Activated CD8-positive, alpha-beta memory T cell treated with anti-CD3 and anti-CD28 coated beads for 4 hours (primary cell): ENCODE data around the gene NPLOC4.
A peak's percentile ranks its signal among the peaks of the same experiment; 100 is the strongest.
"Not testable (repeated sequence)": the region's sequence is repeated elsewhere in the genome, so short reads cannot be mapped to it uniquely, and the experiment has no call there.

Source experiments
- DNase-seq, 2 donors: peaks; one replicate each; pipeline ENCODE4 v3.0.0-alpha.2; 2020; ENCODE audit warnings: low read depth in 2 of 2

NPLOC4 gene

DNA sequence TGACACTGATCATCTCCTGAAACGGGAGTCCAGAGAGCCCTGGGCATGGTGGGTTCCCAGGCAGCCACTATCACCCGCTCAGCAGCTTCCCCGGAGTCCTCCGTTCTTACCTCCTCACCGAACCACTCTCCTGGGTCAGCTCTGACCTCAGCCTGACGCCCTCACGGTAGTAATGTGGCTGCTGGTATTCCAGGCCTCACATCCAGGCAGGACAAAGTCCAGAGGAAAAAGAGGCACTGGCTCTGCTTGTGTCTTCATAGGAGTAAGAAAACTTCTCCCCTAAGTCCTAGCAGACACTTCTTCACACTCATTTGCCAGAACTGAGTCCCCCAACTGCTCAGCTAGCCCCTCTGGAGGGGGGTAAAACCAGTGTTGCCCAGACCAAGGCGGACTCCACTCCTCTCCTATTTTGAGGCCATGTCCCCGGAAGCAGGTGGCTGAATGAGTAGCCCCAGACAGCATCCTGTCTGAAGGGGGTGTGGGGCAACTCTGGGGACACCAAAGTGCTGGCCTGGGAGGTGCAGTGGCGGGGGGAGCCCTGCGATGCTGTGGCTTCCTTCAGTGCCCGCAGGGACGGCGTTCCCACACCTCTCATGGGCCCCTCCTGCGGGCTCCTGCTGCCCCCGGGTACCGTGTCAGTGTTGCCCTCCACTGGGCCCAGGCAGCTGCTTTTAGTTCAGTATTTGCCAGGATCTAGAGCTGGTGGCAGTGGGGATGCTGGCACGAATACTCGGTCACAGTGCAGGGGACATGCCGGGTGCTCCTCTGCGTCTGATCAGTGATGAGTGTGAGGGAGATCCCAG lies 103.4 kb downstream of the NPLOC4 start:
- no peak for DNase-seq

DNA sequence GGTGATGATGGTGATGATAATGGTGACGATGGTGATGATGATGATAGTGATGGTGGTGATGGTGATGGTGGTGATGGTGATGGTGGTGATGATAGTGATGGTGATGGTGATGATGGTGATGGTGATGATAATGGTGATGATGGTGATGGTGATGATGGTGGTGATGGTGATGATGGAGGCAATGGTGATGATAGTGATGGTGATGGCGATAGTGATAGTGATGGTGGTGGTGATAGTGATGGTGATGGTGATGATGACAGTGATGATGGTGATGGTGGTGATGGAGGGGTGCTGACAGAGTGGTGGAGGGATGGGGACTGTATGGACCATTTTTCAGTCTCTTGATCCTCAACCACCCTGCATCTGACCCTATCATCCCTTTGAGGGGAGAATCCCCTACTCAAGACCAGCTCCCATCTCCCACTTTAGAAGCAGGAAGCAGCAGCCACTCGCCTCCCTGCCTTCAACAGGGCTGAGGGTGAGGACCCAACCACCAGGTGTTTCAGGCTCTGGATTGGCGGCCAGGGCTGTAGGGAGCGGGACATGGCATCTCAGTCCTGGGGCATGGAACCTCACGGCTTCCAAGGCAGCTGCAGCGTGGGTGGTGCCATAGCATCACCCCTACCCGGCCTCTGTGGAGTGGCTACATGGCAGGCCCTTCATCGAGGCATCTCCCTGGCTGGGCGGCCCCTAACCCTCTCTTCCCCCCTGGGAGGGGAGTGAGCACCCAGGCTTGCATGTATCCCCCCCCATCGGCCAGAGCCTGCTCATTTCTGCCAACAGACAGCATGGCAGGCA lies 104.2 kb downstream of the NPLOC4 start:
- DNase-seq = no peak

DNA sequence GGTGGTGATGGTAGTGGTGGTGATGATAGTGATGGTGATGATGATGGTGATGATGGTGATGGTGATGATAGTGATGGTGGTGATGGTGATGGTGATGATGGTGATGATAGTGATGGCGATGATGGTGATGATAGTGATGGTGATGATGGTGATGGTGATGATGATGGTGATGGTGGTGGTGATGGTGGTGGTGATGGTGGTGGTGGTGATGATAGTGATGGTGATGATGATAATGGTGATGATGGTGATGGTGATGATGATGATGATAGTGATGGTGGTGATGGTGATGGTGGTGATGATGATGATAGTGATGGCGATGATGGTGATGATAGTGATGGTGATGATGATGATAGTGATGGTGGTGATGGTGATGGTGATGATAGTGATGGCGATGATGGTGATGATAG lies 104.9 kb downstream of the NPLOC4 start:
- not testable (repeated sequence) for DNase-seq

DNA sequence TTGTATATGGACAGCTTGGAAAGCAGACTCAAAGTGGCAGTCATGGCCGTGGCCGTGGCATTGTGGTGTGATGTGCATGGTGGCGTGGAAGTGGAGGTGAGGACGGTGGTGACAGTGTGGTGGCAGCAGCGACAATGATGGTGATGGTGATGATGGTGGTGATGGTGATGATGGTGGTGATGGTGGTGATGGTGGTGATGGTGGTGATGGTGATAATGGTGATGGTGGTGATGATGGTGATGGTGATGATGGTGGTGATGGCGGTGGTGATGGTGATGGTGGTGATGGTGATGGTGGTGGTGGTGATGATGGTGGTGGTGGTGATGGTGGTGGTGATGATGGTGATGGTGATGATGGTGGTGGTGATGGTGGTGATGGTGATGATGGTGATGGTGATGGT lies 105.9 kb downstream of the NPLOC4 start:
- not testable (repeated sequence) for DNase-seq

DNA sequence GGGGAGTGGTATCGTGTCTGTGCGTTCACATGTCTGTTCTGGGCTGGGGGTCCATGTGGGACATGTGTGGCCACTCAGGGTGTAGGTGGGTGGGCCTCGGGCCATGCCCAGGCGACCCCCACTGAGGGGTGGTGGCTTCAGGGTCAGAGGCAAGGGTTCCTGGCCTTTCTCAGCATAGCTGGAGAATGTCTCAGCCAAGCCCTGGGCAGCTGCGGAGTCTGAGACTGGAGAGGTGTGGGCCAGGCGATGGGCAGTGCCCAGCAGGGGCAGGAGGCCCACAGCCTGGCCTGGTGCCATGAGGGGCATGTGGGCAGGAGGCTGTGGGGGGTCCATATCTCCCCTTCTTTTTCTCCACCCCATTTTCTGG lies 107.5 kb downstream of the NPLOC4 start:
- DNase-seq = no peak

DNA sequence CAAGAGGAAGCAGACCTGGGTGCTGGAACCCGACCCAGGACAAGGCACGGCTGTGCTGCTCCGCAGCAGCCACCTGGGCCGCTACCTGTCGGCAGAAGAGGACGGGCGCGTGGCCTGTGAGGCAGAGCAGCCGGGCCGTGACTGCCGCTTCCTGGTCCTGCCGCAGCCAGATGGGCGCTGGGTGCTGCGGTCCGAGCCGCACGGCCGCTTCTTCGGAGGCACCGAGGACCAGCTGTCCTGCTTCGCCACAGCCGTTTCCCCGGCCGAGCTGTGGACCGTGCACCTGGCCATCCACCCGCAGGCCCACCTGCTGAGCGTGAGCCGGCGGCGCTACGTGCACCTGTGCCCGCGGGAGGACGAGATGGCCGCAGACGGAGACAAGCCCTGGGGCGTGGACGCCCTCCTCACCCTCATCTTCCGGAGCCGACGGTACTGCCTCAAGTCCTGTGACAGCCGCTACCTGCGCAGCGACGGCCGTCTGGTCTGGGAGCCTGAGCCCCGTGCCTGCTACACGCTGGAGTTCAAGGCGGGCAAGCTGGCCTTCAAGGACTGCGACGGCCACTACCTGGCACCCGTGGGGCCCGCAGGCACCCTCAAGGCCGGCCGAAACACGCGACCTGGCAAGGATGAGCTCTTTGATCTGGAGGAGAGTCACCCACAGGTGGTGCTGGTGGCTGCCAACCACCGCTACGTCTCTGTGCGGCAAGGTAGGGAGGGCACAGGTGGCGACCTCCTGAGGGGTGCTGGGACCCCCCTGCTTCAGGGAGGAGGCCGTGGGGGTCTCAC lies 108.1 kb downstream of the NPLOC4 start:
- no peak for DNase-seq

DNA sequence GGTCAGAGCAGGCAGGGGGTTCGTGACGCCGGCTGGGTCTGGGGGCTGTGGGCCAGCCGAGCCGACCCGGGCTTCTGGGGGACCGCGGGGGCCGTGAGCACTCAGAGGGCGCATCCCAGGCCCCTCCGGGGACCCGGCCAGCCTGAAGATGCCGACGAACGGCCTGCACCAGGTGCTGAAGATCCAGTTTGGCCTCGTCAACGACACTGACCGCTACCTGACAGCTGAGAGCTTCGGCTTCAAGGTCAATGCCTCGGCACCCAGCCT lies 108.6 kb downstream of the NPLOC4 start:
- no peak for DNase-seq

DNA sequence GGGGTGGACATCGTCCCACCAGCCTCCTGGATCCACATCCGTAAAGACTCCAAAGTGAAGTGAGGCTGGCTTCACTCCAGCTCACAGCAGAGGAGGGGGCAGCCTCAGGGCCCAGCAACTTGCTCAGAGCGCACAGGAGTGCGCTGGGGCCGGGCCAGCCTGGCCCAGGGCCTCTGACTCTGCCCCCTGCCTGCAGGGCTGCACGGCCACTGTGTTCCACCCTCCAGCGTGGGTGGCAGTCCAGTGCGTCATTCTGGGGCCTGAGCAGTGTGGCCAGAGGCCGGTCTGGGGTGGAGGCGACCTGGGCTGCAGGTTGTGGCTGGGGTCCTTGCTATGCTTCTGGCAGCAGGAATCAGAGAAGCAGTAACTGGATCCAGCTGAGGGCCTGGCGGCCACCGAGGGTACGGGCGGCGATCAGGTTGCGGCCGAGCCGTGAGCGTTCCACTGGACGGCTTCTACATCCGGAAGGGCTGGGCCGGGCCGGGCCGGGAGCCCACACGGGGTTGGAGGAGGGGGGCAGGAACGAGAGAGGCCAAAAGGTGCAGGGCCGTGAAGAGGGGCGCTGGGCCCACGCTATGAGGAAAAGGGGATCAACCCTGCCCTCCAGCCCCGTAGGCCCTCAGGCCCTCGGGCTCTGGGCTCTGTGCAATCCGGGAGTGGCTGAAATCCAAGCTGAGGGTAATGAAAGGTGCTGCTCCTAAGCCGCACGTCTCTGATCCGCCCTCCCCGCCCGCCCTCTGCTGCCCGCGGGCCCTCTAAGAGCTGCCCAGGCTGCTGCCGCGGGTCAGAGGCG lies 109.1 kb downstream of the NPLOC4 start, which contains the start of gene FSCN2:
TSS of gene FSCN2 (plus strand) at position 787 of the 793 bp plus-strand sequence. CDS start 155 bp downstream, outside the sequence.
- DNase-seq = no peak

DNA sequence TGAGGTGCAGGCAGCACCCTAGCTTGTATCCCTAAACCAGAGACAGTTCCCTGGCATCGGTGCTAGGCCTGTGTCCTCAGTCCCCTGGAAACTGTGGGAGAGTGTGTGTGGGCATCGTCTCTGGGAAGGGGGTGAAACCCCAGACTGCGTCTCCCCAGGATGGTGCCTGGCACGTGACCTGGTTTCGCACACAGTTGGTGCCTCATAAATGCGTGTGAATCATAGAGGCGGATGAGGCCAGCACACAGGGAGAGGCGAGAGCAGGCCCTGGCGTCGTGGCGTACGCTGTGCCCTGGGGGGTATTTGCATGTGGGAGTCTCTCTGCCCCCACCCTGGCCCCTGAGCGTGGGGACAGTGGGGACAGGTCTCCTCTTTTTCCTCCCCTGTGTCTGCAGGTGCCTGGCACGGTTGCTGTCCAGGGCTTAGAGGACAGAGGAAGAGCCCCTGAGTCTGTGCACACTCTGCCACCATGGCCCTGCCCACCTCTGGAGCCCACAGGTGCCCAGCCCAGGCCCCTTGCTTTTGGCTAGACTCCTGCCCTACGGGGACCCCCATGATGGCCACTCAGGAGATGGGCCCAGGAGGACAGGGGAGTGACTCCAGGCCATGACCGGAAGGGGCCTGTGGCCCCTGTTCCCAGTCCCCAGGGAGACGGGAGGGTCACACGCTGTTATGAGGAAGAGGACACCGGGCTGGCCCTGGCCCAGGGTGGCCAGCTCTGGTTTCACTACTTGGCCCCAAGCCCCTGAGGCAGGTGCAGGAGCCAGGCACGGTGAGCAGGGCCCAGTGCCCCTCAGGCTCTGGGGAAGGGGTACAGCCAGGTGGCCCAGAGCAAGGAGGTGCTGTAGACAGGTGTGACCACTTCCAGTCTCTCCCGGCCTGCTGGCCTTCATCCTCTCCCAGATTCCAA lies 110.0 kb downstream of the NPLOC4 start:
- DNase-seq = no peak

DNA sequence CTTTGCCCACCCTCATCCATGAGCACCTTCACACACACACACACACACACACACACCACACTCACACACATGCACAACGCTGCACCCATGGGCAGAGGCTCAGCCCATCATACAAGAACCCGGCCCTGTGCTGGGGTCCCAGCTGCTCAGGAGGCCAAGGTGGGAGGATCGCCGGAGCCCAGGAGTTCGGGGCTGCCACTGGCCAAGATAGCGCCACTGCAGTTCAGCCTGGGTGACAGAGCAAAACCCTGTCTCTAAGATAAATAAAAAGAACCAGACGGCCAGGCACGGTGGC lies 112.1 kb downstream of the NPLOC4 start:
- no peak for DNase-seq

DNA sequence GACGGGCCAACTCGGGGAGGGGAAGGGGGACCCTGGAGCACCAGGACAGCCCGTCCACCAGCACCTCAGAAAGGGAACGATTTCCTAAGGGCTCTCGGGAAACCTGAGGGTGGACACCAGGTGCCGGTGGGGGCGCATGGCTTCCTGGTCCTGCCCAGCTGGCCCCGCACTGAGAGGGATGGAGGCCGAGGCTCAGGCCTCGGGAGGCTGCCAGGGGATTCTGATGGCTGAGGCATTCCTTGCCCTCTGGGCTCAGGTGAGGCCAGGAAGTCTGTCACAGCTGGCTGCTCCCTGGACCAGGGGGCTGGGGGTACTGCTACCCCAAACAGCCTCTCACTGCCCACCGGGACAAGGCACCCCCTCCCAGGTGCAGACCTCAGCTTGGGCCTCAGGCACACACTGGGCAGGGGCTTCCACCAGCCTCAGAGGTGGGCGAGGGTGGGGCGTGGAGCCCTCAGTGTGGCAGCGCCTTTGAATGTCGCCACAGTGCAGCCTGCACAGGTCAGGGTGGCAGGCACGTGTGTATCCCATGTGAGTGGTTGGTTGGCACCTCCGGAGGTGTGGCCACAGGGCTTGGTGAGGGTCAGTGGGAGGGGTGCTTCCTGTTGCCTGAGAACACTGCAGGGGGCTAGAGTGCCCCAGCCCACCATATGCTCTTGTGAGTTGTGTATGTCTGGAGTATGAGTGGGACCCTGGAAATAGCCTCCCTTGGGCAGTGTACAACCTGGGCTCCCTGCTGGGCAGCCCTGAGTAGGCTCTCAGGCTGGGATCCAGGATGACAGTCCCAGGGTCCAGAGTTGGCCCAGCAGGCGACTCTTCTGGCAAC lies 112.7 kb downstream of the NPLOC4 start:
- DNase-seq = no peak

DNA sequence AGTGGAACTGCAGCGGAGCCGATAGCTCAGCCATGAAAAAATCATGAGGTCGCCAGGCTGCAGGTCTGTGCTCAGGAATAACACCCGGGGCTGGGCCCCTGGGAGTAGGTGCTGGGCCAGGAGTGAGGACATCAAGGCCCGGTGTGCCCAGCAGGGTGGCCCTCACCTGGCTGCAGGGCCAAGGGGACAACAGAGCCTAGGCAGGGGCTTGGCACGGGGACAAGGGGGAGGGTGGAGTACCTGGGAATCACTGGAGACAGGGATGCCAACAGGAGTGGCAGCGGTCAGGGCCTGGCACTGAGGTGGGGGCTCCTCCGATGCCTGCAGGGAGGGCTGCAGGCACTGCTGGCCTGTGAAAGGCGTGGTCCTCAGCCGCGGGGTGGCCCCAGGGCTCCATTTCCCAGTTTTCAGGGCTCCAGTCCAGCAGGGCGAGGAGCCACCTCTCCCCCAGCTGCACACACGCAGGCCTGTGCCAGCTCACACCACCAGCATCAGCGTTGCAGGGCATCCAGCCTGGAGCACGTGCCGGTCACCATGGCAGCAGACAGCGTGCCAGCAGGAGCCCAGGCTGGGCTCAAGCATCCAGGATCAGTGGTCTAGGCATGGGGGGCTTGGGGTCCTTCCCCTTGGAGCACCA lies 113.4 kb downstream of the NPLOC4 start:
- DNase-seq = no peak

DNA sequence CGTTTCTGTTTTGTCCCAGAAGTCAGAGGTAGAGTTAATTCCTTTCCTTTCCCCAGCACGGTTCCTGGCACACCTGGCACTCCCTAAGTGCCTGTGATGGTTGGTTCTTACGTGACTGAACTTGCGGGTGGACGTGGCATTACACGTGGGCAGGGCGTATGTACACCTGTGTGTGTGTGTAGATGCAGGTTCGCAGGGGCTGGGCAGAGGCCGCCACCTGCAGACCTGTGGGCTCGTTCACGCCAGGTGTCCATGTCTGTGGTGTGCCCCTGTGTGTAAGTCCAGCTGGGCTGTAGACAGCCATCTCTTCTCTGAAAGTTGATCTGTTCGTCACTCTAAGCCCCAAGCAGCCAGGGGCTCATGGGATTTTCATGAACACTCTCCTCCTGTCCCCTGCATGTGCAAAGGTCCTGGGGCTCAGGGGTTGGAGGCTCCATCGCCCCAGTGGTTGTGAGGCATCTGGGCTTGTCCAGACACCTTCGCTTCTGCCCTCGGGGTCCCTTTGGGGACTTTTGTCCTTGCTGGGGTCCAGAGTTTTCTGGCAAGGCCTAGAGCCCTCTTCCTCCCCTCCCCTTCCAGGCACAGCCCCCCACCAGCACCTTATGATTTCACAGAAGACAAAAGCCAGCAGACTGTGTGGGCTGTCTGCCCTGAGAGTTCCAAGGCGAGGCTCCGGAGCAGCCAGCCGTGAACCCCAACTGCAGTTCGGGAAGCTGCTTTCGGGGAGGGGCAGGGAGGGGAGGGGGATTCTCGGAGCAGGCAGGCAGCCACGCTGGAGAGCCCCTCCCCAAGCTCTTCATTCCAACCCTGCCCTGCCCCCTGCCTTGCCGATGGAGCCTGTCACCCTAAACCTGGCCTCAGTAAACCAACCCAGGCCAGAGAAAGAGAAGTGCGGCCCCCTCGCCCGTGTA lies 114.2 kb downstream of the NPLOC4 start:
- DNase-seq = no peak

DNA sequence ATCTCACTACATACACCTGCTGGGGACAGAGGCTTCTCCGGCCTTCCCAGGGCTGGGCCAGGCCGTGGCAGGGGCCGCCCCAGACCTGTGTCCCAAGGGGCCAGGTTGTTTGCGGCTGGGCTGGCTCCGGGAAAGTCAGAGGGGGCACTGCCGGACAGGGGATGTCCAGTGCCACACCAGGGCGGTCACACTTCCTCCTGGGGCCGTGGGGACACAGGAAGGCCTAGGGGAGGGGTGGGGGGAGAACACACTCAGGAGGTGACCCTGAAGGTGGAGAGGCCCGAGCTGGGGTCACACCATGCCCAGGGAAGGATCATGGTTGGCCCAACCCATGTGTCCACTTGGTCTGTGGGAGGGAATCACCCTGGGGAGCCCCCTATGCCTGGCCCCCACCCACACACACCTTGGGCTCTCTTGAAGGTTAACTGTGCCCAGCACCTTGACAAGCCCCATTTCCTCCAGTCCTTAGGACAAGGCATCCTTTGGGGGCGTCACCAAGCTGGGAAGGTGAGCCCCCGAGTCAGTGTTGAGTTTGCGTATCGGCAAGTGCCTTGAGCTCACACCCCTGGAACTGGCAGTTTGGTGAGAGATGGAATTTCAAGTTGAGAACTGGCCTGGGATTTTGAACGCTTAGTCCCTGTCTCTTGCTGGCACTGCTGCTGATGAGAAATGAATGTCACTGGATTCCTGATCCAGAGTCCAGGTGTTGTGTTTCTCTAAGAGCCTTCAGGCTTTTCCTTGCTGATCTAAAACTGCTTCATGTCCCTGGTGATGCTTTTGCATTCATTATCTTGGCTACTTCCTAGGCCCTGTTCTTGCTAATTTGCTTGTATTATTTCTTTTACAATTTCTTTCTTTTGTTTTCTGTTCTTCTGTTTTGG lies 116.7 kb downstream of the NPLOC4 start:
- DNase-seq = no peak

DNA sequence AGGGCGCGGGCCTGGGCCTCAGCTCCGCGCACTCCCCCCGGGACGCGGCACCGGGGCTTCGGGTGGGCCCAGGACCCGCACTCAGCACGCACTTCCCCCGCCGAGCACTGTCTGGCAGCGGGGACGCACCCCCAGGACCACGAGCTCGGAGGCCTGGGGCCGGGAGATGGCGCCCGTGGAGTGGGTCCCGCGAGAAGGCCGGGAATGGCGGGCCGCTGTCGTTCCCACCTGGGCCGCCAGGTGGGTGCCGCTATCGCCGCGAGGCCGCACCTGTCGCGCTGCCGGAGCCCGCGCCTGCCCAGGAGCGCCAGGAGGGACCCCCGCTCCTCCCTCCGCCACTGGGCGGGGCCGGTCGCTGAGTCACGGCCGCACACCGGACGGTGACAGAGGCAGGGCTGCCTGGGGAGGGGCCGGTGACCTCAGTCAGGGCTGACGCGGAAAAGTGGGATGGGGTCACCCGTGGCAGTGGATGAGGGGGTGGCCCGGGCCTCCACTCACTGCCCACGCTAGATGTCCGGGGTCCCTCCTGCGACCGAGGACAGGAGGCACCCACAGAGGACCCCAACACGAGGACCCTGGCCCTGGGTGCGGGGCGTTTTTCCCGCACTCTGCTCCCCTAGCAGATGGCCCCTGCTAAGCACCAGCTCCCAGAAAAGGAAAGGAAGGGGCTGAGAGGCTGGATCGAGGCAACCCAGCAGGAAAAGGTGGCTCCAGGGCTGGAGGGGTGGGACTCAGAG lies 117.5 kb downstream of the NPLOC4 start:
- DNase-seq = peak in 1 of 2 donors; percentile 45

DNA sequence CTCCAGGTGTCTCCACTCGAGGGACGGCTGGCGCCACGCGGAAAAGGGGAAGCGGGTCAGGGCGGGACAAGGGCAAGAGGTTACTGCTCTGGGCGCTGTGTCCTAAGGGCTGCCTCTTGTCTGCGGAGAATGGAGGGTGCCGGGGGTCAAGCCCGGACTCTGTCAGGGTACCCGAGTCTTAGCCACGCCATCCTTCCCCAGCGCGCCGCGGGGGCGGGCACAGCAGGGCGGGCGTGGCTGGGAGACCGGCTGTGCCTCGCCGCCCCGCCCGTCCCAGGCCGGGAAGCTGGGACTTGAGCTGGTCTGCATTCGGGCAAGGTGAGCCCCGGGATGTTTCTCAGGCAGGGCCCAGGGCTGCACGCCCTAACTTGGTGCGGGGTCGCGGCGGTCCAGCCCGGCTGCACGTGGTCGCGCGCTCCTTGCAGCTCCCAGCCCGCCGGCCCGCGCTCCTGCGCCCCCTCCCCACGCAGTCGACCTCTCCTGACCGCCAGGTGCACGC lies 118.1 kb downstream of the NPLOC4 start:
- DNase-seq = peak in 1 of 2 donors; percentile 4
